Measurements from ENCODE around the gene NEDD8. TPM values are rescaled to one million over a fixed set of nuclear protein-coding genes. Genes with fewer than 3 reads are reported as not detected.

NEDD8 gene
- total RNA-seq, 4 donors from 2014 or later = 61.2 to 1,004 (median 192) TPM

DNA sequence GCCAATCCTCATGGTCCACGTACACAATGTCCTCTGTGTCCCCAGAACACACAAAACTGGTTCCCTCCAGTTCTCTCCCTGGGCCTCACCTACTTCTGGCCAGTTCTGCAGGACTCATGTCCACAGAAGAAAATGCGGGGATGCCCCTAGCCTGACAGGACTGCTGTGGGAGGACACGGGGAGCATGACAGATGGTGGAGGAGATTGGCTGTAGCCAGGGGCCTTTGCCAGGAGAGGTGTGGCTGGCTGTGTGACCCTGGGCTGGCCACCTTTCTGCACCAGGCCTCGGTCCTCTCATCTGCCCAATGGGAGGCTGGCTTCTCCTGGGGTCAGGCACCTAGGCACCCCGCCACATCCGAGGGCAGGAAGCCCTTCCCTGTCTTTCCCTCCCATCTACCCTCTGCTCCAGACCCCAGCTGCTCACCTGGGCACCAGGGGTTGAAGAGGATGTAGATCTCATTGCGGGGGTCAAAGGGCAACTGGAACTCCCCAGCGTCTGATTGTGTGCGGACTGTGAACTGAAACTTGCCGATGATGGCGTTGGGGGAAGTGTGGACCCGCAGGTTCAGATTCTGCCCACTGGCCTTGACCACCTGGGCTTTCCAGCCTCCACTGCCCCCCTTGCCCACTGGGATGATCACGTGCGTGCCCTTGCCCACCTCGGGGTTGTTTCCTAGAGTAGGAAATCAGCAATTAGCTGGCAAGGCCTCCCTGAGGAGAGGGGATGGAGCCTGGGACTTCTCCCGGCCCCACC is 28.0 kb upstream of the NEDD8 start:
- no peaks in the 10 kb centered on the region for H3K27me3 ChIP-seq
- no peaks in the 10 kb centered on the region for H3K9me3 ChIP-seq
- H3K4me3 ChIP-seq = no peak overlapping the region
- no peaks in the 10 kb centered on the region for H3K36me3 ChIP-seq
- H3K27ac ChIP-seq = no peak overlapping the region
- no peak for DNase-seq
- intact Hi-C loops (cut with DNase I; ENCODE audit: low total_unique reads) = no loop called here
- TF ChIP-seq, protein P1, sequence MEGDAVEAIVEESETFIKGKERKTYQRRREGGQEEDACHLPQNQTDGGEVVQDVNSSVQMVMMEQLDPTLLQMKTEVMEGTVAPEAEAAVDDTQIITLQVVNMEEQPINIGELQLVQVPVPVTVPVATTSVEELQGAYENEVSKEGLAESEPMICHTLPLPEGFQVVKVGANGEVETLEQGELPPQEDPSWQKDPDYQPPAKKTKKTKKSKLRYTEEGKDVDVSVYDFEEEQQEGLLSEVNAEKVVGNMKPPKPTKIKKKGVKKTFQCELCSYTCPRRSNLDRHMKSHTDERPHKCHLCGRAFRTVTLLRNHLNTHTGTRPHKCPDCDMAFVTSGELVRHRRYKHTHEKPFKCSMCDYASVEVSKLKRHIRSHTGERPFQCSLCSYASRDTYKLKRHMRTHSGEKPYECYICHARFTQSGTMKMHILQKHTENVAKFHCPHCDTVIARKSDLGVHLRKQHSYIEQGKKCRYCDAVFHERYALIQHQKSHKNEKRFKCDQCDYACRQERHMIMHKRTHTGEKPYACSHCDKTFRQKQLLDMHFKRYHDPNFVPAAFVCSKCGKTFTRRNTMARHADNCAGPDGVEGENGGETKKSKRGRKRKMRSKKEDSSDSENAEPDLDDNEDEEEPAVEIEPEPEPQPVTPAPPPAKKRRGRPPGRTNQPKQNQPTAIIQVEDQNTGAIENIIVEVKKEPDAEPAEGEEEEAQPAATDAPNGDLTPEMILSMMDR (IDR thresholded peaks at IDR 0.05) = no peak
- no peak for TF ChIP-seq POLR2A (IDR thresholded peaks at IDR 0.05)
- no peaks in the 10 kb centered on the region for H3K4me1 ChIP-seq

- Histone ChIP-seq H3K4me1 (no peaks in the 10 kb centered on the region), H3K27ac (no peak overlapping the region), H3K9me3 (no peaks in the 10 kb centered on the region), H3K27me3 (no peaks in the 10 kb centered on the region), H3K36me3 (no peaks in the 10 kb centered on the region), H3K4me3 (no peak overlapping the region)
- DNase-seq = no peak
- TF ChIP-seq POLR2A (IDR thresholded peaks at IDR 0.05) = no peak
- TF ChIP-seq, protein P1 (IDR thresholded peaks at IDR 0.05) = no peak
- intact Hi-C loops (cut with DNase I; ENCODE audit: low total_unique reads) = no loop called here
These were observed 27.3 kb upstream of the NEDD8 start for GRCh38 chr14:24259282-24260025.

DNA sequence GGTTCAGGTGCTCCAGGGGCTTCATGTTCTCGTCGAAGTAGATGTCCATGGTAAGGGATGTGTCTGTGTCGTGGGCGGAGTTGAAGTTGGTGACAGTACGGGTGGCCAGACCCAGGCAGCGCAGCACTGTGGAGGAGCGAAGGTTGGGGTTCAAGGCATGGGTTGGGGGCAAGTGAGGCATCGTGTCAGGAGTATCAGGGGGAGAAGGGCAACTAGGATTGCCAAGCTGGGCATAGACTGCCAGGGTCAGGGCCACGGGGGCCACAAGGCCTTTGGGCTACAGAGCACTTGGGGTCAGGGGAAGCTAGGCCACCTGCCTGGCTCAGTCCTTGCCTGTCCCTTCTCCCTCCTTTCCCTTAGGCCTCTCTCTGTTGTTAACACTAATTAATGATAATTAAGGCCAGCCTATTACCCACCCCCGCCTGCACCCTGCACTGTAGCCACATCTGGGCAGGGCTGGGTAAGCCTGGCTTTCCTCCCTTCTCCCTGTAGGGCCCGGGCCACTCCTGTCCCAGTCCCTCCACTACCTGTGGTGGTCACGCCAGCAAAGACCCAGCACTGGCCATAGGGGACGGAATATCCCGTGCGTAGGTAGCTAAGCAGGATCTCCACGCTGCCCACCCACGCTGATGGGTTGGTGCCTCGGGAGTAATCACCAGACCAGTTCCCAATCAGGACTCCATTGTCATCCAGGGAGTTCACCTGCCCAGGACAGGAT is 26.5 kb upstream of the NEDD8 start:
- Histone ChIP-seq H3K4me1 (no peaks in the 10 kb centered on the region), H3K36me3 (no peaks in the 10 kb centered on the region), H3K4me3 (no peak overlapping the region), H3K9me3 (no peaks in the 10 kb centered on the region), H3K27ac (no peak overlapping the region), H3K27me3 (no peaks in the 10 kb centered on the region)
- TF ChIP-seq, protein P1 (IDR thresholded peaks at IDR 0.05) = no peak
- no peak for TF ChIP-seq POLR2A (IDR thresholded peaks at IDR 0.05)
- DNase-seq = no peak
- intact Hi-C loops (cut with DNase I; ENCODE audit: low total_unique reads) = no loop called here

DNA sequence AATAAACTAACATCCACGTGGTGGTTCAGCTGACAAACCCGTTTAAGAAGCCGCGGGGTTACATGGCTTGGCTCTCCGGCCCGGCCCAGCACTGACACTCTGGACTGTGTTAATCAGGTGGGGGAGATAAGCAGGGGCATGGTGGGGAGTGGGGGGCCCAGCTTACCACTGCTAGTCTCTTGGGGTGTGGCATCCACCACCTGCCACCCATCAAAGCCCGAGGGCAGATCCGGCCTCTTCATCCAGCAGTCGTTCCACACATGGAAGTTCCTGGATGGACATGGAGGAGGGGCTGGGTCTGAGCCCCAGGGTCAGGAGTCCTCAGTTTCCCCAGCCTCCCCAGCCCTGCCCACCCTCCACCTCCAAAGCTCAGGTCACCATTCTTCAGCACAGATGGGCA is 26.0 kb upstream of the NEDD8 start:
- TF ChIP-seq, protein P1 (IDR thresholded peaks at IDR 0.05) = no peak
- no peak overlapping the region for H3K27ac ChIP-seq
- no peaks in the 10 kb centered on the region for H3K36me3 ChIP-seq
- no peak overlapping the region for H3K4me3 ChIP-seq
- intact Hi-C loops (cut with DNase I; ENCODE audit: low total_unique reads) = no loop called here
- DNase-seq = no peak
- no peaks in the 10 kb centered on the region for H3K4me1 ChIP-seq
- H3K27me3 ChIP-seq = no peaks in the 10 kb centered on the region
- H3K9me3 ChIP-seq = no peaks in the 10 kb centered on the region

- H3K9me3 ChIP-seq = no peaks in the 10 kb centered on the region
- no peak overlapping the region for H3K27ac ChIP-seq
- H3K4me1 ChIP-seq = no peaks in the 10 kb centered on the region
- no peak for DNase-seq
- intact Hi-C loops (cut with DNase I; ENCODE audit: low total_unique reads) = no loop called here
- TF ChIP-seq, protein P1 (IDR thresholded peaks at IDR 0.05) = no peak
- TF ChIP-seq POLR2A (IDR thresholded peaks at IDR 0.05) = no peak
- no peaks in the 10 kb centered on the region for H3K27me3 ChIP-seq
- no peak overlapping the region for H3K4me3 ChIP-seq
- H3K36me3 ChIP-seq = no peaks in the 10 kb centered on the region
These were observed 24.8 kb upstream of the NEDD8 start for GRCh38 chr14:24256960-24257359.

Data from uterus (tissue), 4 donors.